GM12874 (cell line): ENCODE results near the gene NGEF.

Source experiments
- TF ChIP-seq, protein P1 (sequence below): IDR thresholded peaks from 2 replicates; pipeline ENCODE4 v1.5.1; 2011; ENCODE audit warnings: low read depth, mild to moderate bottlenecking, control low read depth, low read length, moderate library complexity; ENCODE audit not compliant: insufficient read depth

The NGEF gene, protein sequence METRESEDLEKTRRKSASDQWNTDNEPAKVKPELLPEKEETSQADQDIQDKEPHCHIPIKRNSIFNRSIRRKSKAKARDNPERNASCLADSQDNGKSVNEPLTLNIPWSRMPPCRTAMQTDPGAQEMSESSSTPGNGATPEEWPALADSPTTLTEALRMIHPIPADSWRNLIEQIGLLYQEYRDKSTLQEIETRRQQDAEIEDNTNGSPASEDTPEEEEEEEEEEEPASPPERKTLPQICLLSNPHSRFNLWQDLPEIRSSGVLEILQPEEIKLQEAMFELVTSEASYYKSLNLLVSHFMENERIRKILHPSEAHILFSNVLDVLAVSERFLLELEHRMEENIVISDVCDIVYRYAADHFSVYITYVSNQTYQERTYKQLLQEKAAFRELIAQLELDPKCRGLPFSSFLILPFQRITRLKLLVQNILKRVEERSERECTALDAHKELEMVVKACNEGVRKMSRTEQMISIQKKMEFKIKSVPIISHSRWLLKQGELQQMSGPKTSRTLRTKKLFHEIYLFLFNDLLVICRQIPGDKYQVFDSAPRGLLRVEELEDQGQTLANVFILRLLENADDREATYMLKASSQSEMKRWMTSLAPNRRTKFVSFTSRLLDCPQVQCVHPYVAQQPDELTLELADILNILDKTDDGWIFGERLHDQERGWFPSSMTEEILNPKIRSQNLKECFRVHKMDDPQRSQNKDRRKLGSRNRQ

GRCh38 chr2:233013027-233013461, at the start of gene NGEF:
Gene NGEF, minus strand, starts transcription at chr2:233013256. Its CDS starts 38,366 bp downstream, at chr2:232974890.
- TF ChIP-seq, protein P1, sequence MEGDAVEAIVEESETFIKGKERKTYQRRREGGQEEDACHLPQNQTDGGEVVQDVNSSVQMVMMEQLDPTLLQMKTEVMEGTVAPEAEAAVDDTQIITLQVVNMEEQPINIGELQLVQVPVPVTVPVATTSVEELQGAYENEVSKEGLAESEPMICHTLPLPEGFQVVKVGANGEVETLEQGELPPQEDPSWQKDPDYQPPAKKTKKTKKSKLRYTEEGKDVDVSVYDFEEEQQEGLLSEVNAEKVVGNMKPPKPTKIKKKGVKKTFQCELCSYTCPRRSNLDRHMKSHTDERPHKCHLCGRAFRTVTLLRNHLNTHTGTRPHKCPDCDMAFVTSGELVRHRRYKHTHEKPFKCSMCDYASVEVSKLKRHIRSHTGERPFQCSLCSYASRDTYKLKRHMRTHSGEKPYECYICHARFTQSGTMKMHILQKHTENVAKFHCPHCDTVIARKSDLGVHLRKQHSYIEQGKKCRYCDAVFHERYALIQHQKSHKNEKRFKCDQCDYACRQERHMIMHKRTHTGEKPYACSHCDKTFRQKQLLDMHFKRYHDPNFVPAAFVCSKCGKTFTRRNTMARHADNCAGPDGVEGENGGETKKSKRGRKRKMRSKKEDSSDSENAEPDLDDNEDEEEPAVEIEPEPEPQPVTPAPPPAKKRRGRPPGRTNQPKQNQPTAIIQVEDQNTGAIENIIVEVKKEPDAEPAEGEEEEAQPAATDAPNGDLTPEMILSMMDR, result no peak

DNA sequence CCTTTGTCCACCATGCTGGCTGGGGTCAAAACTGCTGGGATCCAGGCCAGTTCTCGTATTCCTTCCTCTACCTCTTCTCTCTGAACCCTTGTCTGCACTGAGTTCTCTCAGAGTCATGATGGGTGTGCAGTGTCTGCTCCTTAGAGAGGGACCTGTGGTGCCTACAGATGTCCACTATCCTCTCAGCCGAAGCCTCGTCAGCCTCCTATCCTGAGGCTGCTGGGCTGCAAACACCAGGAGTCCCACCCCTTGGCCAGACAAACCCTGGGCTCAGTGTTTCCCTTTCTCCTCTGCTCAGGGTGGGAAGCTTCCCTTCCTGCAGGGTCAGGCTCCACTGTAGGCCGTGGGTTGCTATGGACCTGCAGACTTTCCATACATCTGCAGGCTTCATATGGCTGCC, 49.4 kb upstream of the NGEF start:
- TF ChIP-seq, protein P1, result no peak

DNA sequence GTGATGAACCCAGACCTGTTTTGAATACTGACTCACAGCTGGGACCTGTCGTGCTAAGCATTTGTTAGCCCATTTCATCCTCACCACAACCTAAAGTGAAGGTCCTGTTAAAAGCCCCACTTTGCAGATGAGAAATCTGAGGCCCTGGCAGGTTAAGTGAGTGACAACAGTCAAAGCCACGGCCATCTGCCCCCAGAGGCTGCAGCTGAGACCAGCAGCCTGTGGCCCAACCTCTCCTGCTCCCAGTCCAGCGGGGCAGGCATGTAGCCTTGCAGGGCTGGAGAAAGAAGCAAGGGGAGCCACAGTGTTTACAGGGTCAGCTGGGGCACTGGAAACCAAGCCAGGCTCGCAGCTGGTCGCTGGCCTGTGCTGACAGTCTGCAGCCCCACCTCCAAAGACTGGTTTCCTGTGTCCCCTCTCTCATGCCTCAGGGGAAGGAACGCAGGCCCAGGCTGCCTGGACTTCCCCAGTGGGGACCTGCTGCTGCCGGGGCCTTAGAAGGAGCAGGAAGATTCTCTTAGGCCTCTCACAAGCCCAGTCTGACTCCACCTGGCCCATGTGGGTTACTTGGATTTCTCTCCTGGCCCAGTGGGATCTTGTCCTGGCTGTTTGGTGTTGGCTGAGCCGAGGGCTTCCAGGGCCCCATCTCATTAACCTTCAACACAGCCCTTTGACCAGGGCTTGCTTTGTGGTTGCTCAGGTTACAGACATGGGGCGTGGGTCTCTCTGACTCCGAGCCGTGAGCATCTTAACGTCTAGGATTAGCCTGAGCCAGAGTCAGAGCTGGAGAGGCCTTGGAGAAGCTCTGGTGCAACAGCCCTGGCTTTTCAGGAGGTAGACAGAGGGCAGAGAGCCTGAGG, 48.8 kb upstream of the NGEF start:
- TF ChIP-seq, protein P1, result peak; percentile 69

DNA sequence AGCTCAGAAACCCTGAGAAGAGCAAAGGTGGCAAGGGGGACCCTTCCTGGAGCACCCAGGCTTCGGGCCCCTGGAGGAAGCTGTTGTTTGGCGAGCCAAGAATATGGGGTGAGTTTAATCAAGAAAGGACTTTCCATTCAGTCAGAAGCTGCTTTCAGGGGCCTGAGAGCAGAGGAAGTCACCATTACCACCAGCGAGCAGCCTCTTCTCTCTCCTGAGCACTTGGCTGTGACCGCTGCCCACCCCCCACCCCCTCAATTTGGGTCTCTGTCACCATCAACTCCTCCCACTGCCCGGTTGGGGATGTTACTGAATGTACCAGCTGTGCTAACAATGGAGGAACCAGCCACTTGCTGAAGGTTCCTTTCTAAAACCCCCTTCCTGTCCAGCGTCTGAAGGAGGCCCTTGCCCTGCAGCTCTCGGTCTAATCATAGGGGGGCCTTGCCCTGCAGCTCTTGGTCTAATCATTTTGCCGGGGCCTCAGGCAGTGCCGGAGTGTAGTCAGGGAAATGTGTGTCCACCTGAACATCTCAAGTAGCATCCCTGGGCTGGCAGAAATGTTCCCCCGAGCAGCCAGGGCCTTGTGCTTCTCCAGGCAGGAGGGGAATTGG, 48.0 kb upstream of the NGEF start:
- TF ChIP-seq, protein P1, result no peak

DNA sequence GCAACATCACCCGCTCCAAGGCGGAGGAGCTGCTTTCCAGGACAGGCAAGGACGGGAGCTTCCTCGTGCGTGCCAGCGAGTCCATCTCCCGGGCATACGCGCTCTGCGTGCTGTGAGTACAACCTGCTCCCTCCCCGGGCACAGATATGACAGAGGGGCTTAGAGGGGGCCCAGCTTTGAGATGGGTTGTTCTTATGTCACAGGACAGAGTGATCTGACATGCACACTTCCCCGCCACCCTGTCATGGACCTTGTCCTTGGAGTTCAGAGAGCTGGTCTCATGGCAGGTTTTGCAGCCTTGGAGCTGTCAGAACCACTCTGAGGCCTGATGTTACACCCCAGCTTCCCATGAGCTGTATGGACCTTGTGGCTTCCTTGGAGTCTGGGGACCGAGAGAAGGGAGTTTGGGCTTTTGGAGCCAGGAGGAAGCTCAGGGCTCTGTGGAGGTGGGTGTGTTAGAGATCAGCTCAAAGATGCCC, 47.5 kb upstream of the NGEF start:
- TF ChIP-seq, protein P1, result no peak

DNA sequence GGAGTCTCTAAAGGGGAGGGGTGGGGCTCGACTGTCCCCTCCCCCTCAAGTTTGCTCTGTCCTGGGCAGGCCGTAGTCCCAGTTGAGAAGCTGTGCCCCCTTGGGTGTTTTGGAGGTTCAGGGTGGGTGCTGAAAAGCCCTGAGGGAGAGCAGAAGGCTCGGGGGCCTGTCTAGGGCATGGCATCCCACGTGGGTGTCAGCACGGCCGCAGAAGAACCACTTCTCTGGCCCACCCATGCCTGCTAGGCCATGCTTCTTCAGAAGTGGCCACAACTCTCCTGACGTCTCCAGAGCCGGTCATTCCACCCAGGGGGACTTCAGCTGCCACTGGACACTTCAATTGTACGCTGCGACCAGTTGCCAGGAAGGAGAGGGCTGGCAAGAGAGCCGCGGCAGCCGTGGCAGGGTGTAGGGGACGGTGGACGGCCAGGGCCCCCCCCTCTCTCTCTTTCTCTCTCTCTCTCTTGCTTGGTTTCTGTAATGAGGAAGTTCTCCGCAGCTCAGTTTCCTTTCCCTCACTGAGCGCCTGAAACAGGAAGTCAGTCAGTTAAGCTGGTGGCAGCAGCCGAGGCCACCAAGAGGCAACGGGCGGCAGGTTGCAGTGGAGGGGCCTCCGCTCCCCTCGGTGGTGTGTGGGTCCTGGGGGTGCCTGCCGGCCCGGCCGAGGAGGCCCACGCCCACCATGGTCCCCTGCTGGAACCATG, 46.9 kb upstream of the NGEF start, which contains the start of gene INPP5D:
INPP5D (plus strand) TSS at position 546 of the 704 bp plus-strand sequence; CDS start at position 683, 137 bp downstream.
- TF ChIP-seq, protein P1, result 0 out of 2 replicates have a peak, but pooled peaks have one; percentile 21
